Activated gamma-delta T cell treated with anti-CD3 and anti-CD28 coated beads, Interleukin-2, amount 50 U/mL, for 16 hours (primary cell): Measurements from ENCODE around the gene DMRT1.

Experiments used
- DNase-seq: peaks from one replicate; pipeline ENCODE4 v3.0.0-alpha.2; 2020; ENCODE audit warnings: low read depth

DMRT1 gene

GRCh38 chr9:1002678-1003077, 161.2 kb downstream of the DMRT1 start:
- no peak for DNase-seq

GRCh38 chr9:1005043-1005667, 163.7 kb downstream of the DMRT1 start:
- DNase-seq, result no peak

DNA sequence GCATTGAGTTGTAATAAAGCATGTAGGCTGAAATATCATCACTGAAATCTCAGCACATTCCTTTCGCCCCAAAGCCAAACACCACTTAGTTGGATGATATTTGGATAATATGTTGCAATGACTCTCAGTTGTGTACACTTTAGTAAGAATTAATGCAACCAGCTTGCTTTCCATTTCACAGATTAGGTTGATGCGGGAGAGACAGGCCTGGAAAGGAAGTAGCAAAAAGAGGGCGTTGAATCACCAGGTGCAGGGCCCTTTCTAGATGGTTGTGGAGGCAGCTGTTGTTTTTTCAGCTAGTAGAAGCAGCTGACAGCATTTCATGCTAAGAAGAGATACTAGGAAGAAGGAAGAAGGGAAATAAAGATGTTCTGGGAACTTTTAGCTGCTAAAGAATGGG, 165.8 kb downstream of the DMRT1 start:
- no peak for DNase-seq

DNA sequence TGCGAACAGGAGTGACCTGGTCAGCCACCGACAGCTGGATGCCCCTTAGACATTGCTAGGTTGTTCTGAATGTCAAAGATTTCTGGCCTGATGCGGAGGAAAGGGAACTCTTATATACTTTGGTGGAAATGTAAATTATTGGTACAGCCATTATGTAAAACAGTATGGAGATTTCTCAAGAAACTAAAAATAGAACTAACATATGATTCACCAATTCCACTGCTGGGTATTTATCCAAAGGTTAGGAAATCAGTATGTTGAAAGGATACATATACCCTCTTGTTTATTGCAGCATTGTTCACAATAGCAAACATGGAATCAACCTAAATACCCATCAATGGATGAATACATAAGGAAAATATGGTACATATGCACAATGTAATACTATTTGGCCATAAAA, 166.7 kb downstream of the DMRT1 start:
- no peak for DNase-seq

DNA sequence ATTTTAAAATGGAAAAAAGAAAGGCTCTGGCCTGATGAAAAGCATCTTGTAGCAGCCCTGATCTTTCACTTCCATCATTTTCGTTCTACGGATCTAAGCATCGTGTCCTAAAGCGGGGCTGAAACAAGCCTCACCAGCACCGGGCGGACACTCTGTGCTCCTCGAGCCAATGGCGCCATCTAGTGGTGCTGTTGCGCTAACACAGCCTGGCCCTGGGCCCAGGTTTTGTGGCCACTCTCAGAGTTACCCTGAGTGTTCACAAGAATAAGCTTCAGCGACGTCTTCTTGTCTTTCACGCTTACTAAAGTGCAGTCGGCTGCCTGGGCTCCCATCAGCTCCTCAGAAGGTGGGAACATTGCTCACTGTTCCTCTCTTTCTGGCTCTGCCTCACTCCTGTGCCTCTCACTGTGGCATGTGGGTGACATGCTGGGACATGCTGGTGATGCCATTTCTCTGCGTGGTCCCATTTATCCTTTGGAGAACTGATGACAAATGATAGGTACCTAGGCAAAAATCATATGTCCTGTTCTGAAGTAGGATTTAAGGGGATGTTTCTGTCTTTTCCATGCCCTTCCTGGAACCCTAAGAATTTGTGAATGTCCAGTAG, 167.7 kb downstream of the DMRT1 start:
- DNase-seq, result peak; percentile 39

- DNase-seq, result no peak
These were observed 171.5 kb downstream of the DMRT1 start for GRCh38 chr9:1013021-1013420.

DNA sequence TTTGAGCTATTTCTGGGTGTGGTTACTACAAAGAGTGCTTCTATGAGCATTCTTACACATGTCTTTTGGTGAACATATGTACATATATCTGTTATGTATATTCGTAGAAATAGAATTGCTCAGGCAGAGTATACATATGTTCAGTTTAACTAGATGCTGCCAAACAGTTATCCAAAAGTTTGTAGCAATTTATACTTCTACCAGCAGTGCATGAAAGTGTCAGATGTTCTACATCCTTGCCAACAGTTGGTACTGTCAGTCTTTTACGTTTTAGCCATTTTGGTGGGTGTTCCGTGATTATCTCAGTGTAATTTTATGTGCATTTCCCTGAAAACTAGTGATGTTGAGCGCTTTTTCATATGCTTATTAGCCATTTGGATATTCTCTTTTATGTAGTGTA, 172.7 kb downstream of the DMRT1 start:
- no peak for DNase-seq

DNA sequence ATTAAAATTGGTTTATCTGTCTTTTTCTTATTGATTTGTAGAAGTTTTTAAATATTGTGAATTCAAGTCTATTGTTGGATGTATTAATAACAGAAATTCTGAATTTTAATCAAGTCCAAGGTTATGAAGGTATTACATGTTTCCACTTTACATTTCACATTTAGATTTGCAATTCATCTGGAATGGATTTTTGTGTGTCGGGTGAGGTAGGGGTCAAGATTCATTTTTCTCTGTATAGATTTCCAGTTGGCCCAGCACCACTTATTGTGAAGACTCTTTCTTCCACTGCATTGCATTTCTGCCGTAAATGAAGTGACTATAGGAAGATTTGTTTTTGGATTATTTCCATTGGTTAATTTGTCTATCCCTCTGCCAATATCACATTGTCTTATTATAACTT, 173.1 kb downstream of the DMRT1 start:
- no peak for DNase-seq

GRCh38 chr9:1018121-1018520, 176.6 kb downstream of the DMRT1 start:
- DNase-seq, result no peak
